ENCODE measurements around the gene PLS3. TPM values are rescaled to one million over a fixed set of nuclear protein-coding genes. Genes with fewer than 3 reads are reported as not detected.

The PLS3 gene
- polyA plus RNA-seq, 12 donors: 61.9 to 140 (median 103) TPM; not detected in 1

DNA sequence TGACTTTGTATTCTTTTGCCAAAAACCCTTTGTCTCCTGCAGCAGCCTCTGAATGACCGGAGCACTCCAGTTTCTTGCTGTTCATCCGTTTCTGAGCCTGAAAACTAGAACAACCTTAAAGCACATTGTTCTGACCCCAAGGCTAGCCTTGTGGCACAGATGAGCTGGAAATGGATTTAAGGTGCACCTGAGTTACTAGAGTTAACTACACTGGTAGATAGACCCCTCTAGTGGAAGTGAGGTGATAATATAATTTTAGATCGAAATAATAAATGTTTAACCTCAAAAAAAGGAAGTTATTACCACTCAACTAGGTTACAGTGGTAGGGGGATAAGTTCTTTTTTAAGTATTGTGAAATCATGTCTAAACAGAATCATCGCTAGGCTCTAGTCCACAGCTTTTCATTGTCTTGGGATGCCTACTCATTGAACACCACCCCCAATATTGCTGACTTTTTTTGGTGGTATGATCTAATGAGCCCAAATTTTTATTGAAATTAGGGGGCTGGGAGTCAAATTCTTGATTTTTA is 2.7 kb downstream of the PLS3 start:
- no peak for DNase-seq

DNA sequence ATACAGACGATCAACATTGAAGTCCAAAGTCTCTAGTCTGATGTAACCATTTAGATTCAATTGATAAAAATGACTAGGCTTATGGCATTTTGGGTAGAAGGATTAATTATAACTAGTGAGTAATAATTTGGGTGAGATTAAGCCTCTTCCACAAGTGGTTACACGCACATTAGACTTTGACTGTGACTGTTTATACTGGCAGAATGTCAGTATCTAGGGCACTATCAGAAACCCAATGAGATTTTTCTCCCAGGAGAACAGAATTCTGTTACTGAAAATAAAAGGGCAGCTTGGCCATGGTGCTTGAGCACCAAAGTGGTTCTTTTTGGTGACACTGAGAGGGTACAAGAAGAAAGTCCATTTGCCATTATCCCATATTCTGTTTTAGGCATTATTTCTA is 3.3 kb downstream of the PLS3 start:
- DNase-seq: no peak

DNA sequence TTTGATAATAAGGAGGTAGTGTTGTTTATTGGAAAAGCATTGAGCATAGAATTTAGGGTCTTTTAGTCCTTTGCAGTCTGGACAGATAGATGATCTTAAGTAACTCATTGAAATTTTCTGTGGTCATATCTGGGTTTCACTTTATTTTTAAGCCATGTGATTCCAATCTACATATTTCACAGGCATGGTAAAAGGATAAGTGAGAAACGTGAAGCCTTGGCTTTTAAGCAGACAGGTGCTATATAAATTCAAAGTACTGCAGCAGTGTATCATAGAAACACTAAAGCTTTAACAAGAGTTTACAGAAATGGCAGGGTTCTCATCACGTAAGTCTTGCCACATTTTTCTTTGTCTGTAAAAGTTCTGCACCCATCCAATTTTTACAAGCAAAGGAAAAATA is 4.9 kb downstream of the PLS3 start:
- no peak for DNase-seq

DNA sequence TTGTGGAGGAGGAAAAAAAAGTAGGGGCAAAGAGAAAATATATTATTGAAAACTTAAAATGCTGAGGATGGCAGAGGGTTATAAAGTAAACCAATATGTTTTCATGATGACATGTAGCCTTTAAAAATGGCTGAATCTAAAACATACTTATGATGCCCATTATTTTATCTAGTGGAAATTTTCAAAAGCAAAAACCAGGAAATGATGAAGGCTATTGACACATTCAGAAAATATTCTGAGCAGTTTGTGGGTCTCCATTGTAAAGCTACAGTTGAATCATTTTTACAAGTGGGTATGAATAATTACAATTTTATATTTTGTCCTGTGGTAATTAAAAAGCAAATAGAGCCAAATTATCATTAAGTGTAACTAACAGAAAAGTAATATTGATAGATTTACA is 10.7 kb downstream of the PLS3 start:
- no peak for DNase-seq

GRCh38 chrX:115573185-115573584 is 12.2 kb downstream of the PLS3 start:
- peak; percentile 36 for DNase-seq

- DNase-seq: no peak
Measured at GRCh38 chrX:115576676-115577075, 15.7 kb downstream of the PLS3 start.

DNA sequence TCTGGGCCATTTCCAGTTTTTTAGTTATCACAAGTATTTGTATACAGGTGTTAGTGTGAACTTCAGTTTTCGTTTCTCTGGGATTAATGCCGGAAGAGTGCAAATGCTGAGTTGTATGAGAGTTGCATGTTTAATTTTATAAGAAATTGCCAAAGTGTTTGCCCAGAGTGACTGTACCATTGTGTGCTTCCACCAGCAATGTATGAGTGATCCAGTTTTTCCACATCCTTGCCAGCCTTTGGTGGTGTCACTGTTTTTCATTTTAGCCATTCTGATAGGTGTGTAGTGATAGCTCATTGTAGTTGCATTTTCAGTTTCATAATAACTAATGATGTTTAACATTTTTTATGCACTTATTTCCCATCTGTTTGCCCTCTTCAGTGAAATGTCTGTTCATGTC is 18.4 kb downstream of the PLS3 start:
- no peak for DNase-seq

DNA sequence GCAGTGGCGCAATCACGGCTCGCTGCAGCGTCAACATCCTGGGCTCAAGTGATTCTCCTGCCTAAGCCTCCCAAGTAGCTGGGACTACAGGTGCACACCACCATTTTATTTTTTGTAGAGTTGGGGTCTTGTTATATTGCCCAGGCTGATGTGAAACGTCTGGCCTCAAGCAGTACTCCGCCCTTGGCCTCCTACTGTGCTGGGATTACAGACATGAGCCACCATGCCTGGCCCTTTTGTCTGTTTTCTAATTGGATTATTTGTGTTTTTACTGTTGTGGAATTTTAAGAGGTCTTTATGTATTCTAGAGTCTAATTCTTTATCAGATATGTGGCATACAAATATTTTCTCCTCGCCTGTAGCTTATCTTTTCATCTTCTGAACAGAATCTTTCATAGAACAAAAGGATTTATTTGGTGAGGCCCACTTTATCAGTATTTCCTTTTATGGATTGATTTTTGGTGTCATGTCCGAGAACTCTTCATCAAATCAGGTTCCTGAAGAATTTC is 18.9 kb downstream of the PLS3 start:
- no peak for DNase-seq

GRCh38 chrX:115581759-115582615 is 21.0 kb downstream of the PLS3 start:
- DNase-seq: no peak

GRCh38 chrX:115582616-115583495 is 21.9 kb downstream of the PLS3 start:
- no peak for DNase-seq

- DNase-seq: no peak
Measured at GRCh38 chrX:115583496-115584004, 22.6 kb downstream of the PLS3 start.

DNA sequence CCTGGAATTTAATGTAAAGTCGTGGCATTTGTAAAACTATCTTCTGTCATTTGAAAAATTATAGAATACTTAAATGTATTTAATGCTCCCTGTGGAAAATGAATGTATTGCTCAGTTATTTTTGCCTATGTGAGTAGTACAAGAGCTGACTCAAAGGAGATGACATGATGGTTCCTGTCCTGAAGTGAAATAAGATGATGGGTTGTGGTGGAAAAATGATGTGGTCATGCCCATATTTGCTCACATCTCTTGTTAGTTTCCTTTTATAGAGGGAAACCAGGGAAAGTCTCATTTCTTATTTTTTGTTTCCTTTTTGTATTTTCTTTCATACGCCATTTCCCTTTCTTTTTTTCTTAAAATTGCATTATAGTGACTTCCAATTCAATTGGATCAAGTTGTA is 23.7 kb downstream of the PLS3 start:
- DNase-seq: no peak

GRCh38 chrX:115588179-115588578 is 27.2 kb downstream of the PLS3 start:
- no peak for DNase-seq

- no peak for DNase-seq
Measured at GRCh38 chrX:115589419-115589818, 28.4 kb downstream of the PLS3 start.

DNA sequence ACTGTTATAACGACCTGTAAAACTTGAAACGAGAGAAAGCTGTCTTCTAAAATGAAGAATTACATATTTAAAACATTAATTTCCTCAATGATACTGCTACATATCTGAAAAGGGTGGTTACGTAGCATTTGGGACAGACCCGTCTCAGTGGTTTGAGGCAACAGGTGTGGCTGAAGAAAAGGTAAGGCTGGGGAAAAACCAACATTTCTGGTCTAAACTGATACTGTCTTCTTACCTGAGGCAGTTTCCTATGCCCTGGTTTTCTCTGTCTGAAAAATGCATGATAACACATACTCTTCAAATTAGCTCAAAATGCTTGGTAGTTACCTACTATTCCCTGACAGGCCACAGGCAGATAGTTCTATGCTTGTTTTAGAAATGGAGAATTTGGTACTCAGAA is 30.4 kb downstream of the PLS3 start:
- no peak for DNase-seq

DNA sequence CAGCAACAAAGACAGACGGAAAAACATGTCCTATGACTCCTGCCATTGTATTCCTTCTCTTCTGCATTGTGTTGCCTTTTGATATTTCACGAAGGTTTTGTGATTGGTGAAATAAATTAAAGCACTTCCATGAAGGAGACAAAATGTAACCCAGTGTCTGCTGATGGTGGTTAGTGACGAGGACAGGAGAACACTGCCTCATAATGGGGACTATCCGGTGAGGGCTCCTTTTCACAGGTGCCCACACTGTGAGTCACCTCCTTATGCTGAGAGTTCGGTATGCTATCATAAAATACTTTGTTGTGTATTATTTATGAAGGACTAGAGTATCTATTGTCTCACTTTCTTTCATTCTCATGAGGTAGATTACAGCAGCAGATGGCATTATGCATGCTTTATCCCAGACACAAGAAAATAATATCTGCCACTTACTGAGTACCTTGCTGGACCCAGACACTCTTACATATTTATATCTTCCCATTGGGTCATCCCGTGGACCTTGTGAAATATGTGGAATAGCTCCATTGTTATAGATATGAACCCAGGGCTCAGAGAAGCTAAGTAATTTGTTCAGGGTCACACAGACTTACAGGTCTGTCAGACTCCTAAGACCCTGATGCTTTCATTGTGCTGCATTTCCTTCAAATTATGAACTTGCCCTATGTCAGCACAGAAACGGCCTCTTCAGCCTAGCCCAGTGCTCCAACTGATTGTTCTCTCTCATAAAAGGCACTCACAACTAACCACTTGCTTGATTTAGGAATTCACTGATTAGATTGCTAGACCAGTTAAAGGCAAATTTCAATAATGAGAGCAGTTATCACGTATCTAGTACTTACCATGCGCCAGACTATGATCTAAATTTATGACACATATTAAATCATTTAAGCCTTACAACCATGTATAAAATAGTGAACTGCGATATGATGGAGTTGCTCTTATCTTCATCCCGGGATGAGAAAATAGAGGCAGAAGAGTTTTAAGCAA is 31.2 kb downstream of the PLS3 start:
- no peak for DNase-seq

DNA sequence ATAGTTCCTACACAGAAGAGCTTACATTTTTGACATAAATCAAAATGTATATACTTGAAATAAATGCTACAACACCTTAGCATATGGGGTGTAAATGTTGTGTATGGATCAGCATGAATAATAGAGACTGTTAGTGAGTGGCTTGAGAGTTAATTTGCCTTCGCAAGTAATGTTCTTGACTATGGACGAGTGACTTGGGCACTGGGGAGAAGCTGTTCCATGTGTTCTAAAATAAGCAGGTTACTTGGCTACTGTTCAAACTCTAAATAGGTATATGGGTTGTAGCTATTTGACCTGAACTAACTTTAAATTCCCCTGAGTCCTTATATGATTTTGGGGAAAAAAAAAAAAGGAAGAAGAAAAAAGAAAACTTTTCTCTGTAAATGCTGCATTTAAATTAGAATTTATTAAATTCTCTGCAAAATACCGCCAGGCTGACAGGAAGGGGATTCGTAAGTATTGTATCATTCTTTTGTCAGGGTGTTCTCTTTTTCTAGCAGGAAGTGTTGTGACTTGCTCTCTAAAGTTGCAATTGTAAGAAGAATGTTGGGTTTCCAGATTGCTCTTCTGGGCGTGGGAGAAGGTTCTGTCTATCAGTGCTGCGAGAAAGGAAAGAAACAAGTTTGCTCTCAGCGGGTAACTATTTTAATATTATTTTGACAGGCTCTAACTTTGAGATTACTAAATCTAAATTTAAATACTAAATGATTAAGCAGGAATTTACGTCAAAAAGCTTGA is 32.2 kb downstream of the PLS3 start:
- DNase-seq: no peak

GRCh38 chrX:115595049-115595448 is 34.1 kb downstream of the PLS3 start:
- no peak for DNase-seq

- no peak for DNase-seq
Measured at GRCh38 chrX:115598556-115598955, 37.6 kb downstream of the PLS3 start.

DNA sequence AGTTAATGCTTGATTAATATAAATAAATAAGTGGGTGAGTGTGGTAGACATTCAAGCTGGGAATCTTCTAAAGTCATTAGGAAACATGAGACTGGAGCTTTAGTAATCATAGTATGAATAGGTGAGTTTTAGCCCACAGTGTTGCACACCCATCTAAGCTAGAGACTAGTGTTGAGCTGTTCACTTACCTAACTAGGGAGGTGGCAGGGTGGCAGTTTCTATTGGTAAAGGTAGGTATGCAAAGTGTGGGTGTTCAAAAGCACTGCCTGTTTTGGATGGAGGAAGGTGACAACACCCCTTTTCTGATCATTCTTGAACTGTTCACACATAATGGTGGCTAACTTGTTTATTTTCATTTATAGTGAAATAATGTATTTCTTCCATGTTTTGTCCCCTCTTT is 41.3 kb downstream of the PLS3 start:
- no peak for DNase-seq

Measured in muscle of arm (tissue), 12 donors.